IPS-20b (cell line): Measurements from ENCODE around the gene LRRC3.
"Not testable (repeated sequence)": the region's sequence is repeated elsewhere in the genome, so short reads cannot be mapped to it uniquely, and the experiment has no call there.

Source experiments
- H3K27ac ChIP-seq: one replicate; pipeline ENCODE4 v1.5.1; 2013; ENCODE audit warnings: low read length
- H3K27me3 ChIP-seq: 2 replicates; pipeline ENCODE4 v1.6.1; 2013; ENCODE audit warnings: mild to moderate bottlenecking, low read length, inconsistent platforms; ENCODE audit not compliant: insufficient read depth
- H3K36me3 ChIP-seq: 2 replicates; pipeline ENCODE4 v1.6.1; 2013; ENCODE audit warnings: low read depth, mild to moderate bottlenecking, inconsistent platforms, low read length, moderate library complexity; ENCODE audit not compliant: insufficient read depth
- H3K4me1 ChIP-seq: 2 replicates; pipeline ENCODE4 v1.6.1; 2013; ENCODE audit warnings: mild to moderate bottlenecking, control low read depth, inconsistent platforms, low read length, moderate library complexity; ENCODE audit not compliant: insufficient read depth
- H3K4me3 ChIP-seq: 2 replicates; pipeline ENCODE4 v1.5.1; 2013; ENCODE audit warnings: mild to moderate bottlenecking, low read length, inconsistent platforms
- H3K9ac ChIP-seq: 2 replicates; pipeline ENCODE4 v1.6.1; 2013; ENCODE audit warnings: low read depth, mild to moderate bottlenecking, inconsistent platforms, low read length, moderate library complexity
- H3K9me3 ChIP-seq: 2 replicates; pipeline ENCODE4 v1.6.1; 2013; ENCODE audit warnings: mild to moderate bottlenecking, low read depth, low read length, inconsistent platforms; ENCODE audit not compliant: insufficient read depth

The LRRC3 gene

DNA sequence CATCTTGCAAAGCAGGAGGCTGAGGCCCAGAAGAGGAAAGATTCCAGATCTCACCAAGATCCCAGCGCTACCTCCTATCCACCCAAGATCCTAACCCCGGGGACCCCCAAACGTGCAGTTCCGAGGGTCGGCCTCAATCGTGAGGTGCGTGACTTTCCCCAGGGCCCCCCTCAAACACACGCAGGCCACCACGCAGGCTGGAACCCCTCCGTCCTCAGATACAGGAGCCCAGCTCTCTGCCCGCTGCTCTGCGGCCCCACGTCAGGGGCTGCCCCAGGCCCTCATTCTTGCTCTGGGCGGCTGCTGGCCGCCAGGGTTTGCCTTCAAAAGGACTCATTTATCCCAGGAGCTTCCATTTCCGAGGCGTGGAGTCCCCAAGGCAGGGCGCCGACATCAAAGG, 44.8 kb downstream of the LRRC3 start:
- Histone ChIP-seq H3K9me3 (no peaks in the 10 kb centered on the region), H3K27me3 (no peaks in the 10 kb centered on the region), H3K4me3 (no peak overlapping the region), H3K27ac (no peak overlapping the region), H3K9ac (no peak overlapping the region), H3K36me3 (no peaks in the 10 kb centered on the region), H3K4me1 (peaks cover 11% of the 10 kb centered on the region; the same call in 1 of the 2 replicates)

DNA sequence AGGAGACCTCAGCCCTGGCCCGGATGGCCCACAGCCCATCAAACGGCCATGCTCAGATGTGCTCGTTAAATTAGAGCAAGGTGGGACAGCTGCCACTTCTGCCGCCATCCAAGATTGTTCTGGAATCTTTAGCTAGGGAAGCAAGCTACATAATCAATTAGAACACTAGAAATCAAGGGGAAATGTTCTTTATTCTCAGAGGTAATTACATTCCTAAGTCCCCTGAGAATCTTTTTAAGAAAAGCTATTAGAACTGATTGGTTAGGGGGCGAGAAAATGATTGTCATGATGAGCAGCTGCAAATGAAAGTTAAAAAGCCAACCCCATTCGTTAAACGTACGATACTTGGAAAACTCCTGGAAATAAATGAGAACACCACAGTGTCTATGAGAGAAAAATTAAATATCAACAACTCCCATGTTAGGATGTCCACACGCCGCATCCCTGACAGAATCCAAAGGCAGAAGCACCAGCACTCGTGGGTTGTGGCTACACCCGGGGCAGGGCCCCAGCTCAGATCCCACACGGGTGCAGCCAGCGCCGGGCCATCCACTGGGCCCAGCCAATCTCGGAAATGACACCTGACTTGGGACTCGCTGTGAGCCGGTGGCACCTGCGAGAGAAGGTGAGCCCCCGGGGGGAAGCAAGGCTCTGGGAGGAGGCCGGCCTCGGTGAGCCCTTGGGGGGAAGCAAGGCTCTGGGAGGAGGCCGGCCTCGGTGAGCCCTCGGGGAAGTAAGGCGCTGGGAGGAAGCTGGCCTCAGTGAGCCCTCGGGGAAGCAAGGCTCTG, 47.1 kb downstream of the LRRC3 start:
- Histone ChIP-seq H3K4me3 (no peak overlapping the region), H3K9me3 (no peaks in the 10 kb centered on the region), H3K9ac (no peak overlapping the region)

DNA sequence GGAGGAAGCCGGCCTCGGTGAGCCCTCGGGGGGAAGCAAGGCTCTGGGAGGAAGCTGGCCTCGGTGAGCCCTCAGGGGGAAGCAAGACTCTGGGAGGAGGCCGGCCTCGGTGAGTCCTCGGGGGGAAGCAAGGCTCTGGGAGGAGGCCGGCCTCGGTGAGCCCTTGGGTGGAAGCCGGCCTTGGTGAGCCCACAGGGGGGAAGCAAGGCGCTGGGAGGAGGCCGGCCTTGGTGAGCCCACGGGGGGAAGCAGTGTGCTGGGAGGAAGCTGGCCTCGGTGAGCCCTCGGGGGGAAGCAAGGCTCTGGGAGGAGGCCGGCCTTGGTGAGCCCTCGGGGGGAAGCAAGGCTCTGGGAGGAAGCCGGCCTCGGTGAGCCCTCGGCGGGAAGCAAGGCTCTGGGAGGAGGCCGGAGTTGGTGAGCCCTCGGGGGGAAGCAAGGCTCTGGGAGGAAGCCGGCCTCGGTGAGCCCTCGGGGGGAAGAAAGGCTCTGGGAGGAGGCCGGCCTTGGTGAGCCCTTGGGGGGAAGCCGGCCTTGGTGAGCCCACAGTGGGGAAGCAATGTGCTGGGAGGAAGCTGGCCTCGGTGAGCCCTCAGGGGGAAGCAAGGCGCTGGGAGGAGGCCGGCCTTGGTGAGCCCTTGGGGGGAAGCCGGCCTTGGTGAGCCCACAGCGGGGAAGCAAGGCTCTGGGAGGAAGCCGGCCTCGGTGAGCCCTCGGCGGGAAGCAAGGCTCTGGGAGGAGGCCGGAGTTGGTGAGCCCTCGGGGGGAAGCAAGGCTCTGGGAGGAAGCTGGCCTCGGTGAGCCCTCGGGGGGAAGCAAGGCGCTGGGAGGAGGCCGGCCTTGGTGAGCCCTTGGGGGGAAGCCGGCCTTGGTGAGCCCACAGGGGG, 47.9 kb downstream of the LRRC3 start:
- H3K27me3 ChIP-seq, H3K27ac ChIP-seq: not testable (repeated sequence)

More for the DNA sequence above, 47.1 kb downstream of the LRRC3 start:
- Histone ChIP-seq H3K36me3 (no peaks in the 10 kb centered on the region), H3K27ac (no peak overlapping the region), H3K4me1 (peaks cover 2% of the 10 kb centered on the region; the same call in 1 of the 2 replicates), H3K27me3 (no peaks in the 10 kb centered on the region)

DNA sequence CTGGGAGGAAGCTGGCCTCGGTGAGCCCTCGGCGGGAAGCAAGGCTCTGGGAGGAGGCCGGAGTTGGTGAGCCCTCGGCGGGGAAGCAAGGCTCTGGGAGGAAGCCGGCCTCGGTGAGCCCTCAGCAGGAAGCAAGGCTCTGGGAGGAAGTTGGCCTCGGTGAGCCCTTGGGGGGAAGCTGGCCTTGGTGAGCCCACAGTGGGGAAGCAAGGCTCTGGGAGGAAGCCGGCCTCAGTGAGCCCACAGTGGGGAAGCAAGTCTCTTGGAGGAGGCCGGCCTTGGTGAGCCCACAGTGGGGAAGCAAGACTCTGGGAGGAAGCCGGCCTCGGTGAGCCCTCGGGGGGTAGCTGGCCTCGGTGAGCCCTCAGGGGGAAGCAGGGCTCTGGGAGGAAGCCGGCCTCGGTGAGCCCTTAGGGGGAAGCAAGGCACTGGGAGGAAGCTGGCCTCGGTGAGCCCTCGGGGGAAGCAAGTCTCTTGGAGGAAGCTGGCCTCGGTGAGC, 48.6 kb downstream of the LRRC3 start:
- no peak overlapping the region for H3K4me3 ChIP-seq
- no peaks in the 10 kb centered on the region for H3K27me3 ChIP-seq
- H3K9me3 ChIP-seq, result no peaks in the 10 kb centered on the region
- no peak overlapping the region for H3K27ac ChIP-seq
- no peaks in the 10 kb centered on the region for H3K4me1 ChIP-seq
- no peaks in the 10 kb centered on the region for H3K36me3 ChIP-seq
- H3K9ac ChIP-seq, result no peak overlapping the region

More for the DNA sequence above, 47.9 kb downstream of the LRRC3 start:
- not testable (repeated sequence) for H3K36me3 ChIP-seq, H3K4me3 ChIP-seq, H3K9ac ChIP-seq, H3K4me1 ChIP-seq, H3K9me3 ChIP-seq

DNA sequence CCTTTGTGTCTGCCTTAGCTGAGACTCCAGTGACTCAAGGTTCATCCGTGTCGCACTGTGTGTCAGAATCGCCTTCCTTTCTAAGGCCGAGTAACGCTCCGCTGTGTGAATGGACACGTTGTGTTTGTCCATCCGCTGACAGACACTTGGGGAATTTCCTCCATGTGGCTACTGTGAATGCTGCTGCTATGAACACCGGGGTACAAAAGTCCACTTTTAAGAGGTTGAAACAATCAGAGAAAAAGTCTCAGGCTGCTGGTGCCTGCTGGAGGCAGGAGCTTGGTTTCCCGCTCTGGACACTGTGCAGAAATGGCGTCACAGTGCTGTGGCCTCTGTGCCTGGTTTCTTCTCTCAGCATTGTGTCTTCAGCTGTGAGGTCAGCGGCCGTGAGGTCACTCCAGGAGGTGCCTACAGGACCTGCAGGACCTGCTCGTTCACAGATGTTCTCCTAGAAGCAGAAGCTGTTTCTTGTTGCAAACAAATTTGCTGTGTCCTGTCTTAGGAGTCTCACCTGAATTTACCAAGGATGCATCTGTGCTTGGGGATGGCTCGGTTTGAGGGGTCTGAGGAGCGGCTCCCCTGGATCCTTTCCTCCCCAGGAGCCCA, 50.5 kb downstream of the LRRC3 start:
- H3K27me3 ChIP-seq, result no peaks in the 10 kb centered on the region
- H3K36me3 ChIP-seq, result no peaks in the 10 kb centered on the region
- no peak overlapping the region for H3K27ac ChIP-seq

DNA sequence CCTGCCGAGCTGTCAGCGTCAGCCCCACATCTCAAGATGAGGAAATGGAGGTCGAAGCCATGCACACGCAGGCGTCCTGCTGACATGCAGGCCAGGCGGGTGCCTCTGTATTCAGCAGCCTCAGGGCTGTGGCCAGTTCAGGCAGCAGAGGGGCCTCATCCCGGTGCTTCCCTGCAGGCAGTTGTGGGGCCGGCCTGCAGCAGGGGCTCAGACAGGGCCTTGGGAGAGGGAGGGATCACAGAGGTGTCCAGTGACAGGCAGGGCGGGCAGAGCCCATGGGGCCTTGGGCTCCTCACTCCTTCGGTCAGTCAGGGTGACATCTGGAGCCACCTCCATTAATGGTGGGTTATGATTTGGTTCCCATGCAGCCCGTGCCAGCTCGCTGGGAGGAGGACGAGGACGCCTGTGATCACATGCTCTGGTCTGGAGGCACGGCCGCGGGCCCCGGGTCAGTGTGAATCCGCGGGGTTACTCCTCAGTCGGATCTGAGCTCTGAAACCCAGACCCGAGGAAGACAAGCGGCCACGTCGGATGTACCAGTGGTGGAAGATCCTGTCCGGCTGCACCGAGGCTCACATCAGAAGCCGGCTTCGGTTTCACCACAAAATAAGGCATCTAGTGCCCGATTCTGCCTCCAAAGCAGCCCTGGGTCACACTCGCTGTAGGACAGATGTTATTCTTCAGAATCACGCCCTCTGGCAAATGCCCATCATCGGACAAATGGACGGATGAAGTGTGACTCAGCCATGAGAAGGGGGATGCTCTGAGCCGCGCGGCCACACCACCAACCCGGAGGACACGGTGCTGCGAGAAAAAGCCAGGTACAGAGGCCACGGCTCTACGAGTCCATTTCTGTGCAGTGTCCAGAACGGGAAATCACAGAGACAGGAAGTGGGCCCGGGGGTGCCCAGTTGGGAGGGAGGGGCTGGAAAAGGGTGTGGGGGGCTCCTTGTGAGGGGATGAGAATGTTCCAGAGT, 51.3 kb downstream of the LRRC3 start:
- H3K4me3 ChIP-seq, result no peak overlapping the region
- H3K27me3 ChIP-seq, result no peaks in the 10 kb centered on the region
- H3K27ac ChIP-seq, result no peak overlapping the region
- no peaks in the 10 kb centered on the region for H3K9me3 ChIP-seq
- no peaks in the 10 kb centered on the region for H3K4me1 ChIP-seq
- no peak overlapping the region for H3K9ac ChIP-seq
- H3K36me3 ChIP-seq, result no peaks in the 10 kb centered on the region

More for the DNA sequence above, 50.5 kb downstream of the LRRC3 start:
- Histone ChIP-seq H3K4me1 (no peaks in the 10 kb centered on the region), H3K9ac (no peak overlapping the region), H3K9me3 (no peaks in the 10 kb centered on the region), H3K4me3 (no peak overlapping the region)

DNA sequence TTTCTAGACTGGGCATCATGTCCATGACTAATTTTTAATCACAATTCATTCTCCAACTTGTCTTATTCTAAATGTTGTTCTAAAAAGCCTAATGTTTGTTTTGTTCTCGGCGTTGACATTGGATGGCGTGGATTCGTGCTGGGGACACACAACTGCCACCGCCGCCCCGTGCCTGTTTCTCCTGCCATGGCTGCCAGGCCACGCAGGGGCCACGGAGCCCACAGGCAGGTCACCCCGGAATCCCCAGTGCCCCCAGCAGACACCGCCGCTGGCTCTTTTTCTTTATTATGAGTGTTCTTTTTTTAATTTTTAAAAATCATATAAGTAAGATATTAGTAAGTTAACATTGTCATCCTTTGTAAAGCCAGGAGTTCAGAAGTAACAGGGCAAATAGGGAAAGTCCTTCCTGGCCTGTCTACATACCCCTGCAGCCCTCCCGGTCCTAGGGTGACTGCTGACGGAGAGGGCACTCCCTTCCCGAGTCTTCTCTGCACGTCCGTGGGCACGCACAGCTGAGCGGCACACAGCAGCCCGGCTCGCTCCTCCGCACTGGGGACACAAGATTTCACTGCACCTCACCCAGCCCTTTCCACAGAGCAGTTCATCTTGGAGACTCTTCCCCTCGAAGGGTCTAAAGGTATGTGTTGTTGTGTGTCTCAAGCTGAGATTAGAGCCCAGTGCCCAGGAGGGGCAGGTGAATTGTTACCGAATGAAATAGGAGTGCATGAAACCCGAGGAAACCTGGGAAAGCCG, 52.5 kb downstream of the LRRC3 start:
- no peak overlapping the region for H3K27ac ChIP-seq
- no peaks in the 10 kb centered on the region for H3K4me1 ChIP-seq
- no peaks in the 10 kb centered on the region for H3K9me3 ChIP-seq
- no peak overlapping the region for H3K4me3 ChIP-seq
- H3K27me3 ChIP-seq, result no peaks in the 10 kb centered on the region
- H3K9ac ChIP-seq, result no peak overlapping the region
- no peaks in the 10 kb centered on the region for H3K36me3 ChIP-seq

DNA sequence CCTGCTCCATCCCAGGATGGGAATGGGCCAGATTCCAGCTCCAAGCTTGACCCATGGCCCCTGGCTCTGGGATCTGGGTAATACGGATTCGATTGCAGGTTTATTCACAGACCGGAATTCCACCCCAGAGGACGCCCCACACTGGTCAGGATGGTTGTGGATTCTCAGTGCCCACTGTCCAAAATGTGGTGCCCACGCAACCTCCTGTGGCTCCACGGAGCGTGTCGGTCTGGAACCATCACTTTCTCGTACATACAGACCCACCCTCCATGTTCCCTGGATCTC, 53.1 kb downstream of the LRRC3 start:
- Histone ChIP-seq H3K27ac (no peak overlapping the region), H3K9me3 (no peaks in the 10 kb centered on the region), H3K36me3 (no peaks in the 10 kb centered on the region), H3K9ac (no peak overlapping the region), H3K4me1 (no peaks in the 10 kb centered on the region), H3K4me3 (no peak overlapping the region), H3K27me3 (no peaks in the 10 kb centered on the region)

DNA sequence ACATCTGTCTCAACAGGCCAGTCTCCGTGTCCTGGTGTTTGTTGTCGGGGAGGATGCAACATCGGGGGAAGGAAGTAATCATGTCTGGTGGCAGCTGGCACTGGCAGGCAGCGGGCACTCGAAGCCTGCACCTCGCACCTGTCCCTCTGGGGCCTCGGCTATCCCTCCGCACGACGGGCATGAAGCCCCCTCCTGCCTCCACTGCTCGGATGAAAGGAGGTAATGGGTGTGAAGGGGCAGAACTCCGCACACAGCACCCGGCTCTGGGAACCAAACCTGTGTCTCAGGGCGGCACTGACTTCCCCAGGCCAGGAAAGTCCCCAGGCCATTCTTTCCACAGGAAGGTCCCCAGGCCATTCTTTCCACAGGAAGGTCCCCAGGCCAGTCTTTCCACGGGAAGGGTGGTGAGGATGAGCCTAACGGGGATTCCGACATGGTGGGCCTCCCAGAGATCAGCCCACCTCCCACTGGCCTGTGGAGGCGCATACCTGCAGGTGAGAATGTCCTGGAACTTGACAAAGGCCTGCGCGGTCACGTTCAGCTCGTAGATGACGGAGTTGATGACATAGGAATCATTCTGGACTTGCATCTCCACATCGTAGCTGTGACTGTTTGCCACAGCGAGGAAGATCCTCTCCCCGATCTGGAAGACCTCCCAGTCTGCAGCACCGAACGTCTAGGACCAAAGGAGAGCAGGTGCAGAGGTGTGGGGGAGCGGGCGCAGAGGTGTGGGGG, 53.6 kb downstream of the LRRC3 start:
- Histone ChIP-seq H3K4me3 (no peak overlapping the region), H3K27me3 (no peaks in the 10 kb centered on the region), H3K9ac (no peak overlapping the region), H3K9me3 (no peaks in the 10 kb centered on the region), H3K4me1 (no peaks in the 10 kb centered on the region), H3K27ac (no peak overlapping the region), H3K36me3 (no peaks in the 10 kb centered on the region)

DNA sequence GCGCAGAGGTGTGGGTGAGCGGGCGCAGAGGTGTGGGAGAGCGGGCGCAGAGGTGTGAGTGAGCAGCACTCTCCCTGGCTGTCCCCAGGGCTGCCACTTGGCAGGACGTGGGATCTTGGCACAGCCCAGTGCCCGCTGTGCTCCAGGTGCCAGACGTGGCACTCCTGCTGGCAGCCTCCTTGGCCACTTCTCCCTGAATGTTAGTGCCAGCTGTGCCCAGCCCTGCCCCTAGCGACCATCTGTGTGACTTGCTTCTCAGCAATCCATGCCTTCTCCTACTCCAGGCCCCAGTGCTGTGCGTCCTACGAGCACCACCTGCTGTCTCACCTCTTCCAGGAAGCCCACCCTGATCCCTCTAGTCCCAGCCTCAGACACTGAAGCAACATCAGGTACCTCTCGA, 54.2 kb downstream of the LRRC3 start:
- no peak overlapping the region for H3K9ac ChIP-seq
- no peaks in the 10 kb centered on the region for H3K27me3 ChIP-seq

More for the DNA sequence above, 54.2 kb downstream of the LRRC3 start:
- no peak overlapping the region for H3K4me3 ChIP-seq
- H3K9me3 ChIP-seq, result no peaks in the 10 kb centered on the region
- no peaks in the 10 kb centered on the region for H3K36me3 ChIP-seq
- no peak overlapping the region for H3K27ac ChIP-seq
- H3K4me1 ChIP-seq, result no peaks in the 10 kb centered on the region
